Astrocyte (in vitro differentiated cells and primary cell): ENCODE measurements around the gene AQP11.

Source experiments
- EZH2 ChIP-seq: IDR thresholded peaks from 2 replicates; pipeline ENCODE4 v1.6.1; 2012; ENCODE audit warnings: mild to moderate bottlenecking, low read length, inconsistent platforms; ENCODE audit not compliant: insufficient read depth
- TF ChIP-seq, protein P1 (sequence below): IDR thresholded peaks from 2 replicates; pipeline ENCODE4 v1.5.1; 2011; ENCODE audit warnings: low read depth, mild to moderate bottlenecking, inconsistent platforms, low read length, moderate library complexity; ENCODE audit not compliant: insufficient read depth

DNA sequence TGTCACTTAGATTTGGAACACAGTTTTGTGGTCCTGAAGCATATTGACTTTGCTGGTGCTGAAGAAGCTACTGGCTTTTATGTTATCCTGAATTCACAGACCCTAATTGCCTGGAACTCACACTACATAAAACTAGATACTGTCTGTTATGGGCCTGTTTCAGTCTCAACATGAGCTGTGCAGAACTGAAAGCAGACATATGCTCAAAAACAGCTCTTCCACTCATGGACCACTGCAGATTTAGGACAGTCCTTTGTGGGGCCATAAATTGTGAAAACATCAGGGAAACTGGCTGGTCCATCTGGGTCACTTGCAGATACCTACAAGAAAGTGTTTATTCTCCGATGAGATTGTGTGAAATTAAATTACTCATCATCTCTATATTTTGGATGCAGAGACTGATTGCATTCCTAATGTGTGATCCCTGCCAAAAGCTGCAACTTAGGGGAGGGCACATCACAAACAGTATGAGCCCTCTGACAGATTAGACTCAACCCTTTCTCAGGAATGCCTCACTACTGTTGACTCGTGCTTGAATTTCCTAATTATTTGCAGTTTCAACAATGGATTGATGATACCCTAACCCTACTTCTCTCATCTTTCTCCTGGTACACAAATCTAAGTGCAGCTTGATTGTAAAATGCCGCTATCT, 58.0 kb downstream of the AQP11 start:
- TF ChIP-seq, protein P1, sequence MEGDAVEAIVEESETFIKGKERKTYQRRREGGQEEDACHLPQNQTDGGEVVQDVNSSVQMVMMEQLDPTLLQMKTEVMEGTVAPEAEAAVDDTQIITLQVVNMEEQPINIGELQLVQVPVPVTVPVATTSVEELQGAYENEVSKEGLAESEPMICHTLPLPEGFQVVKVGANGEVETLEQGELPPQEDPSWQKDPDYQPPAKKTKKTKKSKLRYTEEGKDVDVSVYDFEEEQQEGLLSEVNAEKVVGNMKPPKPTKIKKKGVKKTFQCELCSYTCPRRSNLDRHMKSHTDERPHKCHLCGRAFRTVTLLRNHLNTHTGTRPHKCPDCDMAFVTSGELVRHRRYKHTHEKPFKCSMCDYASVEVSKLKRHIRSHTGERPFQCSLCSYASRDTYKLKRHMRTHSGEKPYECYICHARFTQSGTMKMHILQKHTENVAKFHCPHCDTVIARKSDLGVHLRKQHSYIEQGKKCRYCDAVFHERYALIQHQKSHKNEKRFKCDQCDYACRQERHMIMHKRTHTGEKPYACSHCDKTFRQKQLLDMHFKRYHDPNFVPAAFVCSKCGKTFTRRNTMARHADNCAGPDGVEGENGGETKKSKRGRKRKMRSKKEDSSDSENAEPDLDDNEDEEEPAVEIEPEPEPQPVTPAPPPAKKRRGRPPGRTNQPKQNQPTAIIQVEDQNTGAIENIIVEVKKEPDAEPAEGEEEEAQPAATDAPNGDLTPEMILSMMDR = no peak
- no peak for TF ChIP-seq EZH2
